ENCODE measurements around the gene LYPLAL1.

- TF ChIP-seq CTCF (IDR thresholded peaks at IDR 0.05; ENCODE audit: insufficient read depth, low read depth, low read length), result no peak
- TF ChIP-seq EZH2 (IDR thresholded peaks at IDR 0.05; ENCODE audit: insufficient read depth, low read length), result no peak
These were observed 48.3 kb upstream of the LYPLAL1 start for GRCh38 chr1:219125342-219125741.

All from astrocyte (in vitro differentiated cells and primary cell).